GM12878 (cell line): ENCODE results near the gene HGS. TPM values are rescaled to one million over a fixed set of nuclear protein-coding genes. Genes with fewer than 3 reads are reported as not detected.

Source experiments
- ATAC-seq: fragments of 200-7000 bp; cut with Tn5 transposase; 3 replicates; pipeline ENCODE4 v1.9.1; 2020; ENCODE audit warnings: mild to moderate bottlenecking, moderate library complexity
- BruUV-seq: library from RNA; stranded (reverse); fragments of 400-500 nt; replicated peaks from 2 replicates; lab custom pipeline; 2021; lab: Mats Ljungman, UMichigan
- CTCF ChIA-PET: fragments of 300-600 bp; sonication (Branson Sonifier 250); formaldehyde crosslinking; extraction: SDS; loops from one replicate; lab custom pipeline; 2021; ENCODE audit warnings: inconsistent platforms; lab: Yijun Ruan, JAX
- POLR2A ChIA-PET: fragments of 350-600 bp; formaldehyde crosslinking; extraction: SDS; loops from one replicate; lab custom pipeline; 2021; ENCODE audit warnings: inconsistent platforms; lab: Charles Lee
- RAD21 ChIA-PET: fragments of 300-600 bp; sonication (Branson Sonifier 250); formaldehyde crosslinking; loops from one replicate; lab custom pipeline; 2023; ENCODE audit warnings: antibody characterized with exemption; ENCODE audit not compliant: unreplicated experiment; lab: Charles Lee
- SMC1A ChIA-PET: fragments of 300-600 bp; sonication (Branson Sonifier 250); formaldehyde crosslinking; loops from one replicate; lab custom pipeline; 2023; ENCODE audit not compliant: unreplicated experiment, uncharacterized antibody; lab: Charles Lee
- DNase-seq: peaks from one replicate; pipeline ENCODE4 v3.0.0-alpha.2; 2011; ENCODE audit warnings: low read depth, low spot score
- FAIRE-seq: peaks from 3 replicates; lab custom pipeline; 2011; peaks lifted over from hg19 to GRCh38; lab: Jason Lieb, UNC
- H2AFZ ChIP-seq: 2 replicates; pipeline ENCODE4 v1.6.0; 2011; ENCODE audit warnings: low read depth, low read length, control low read depth; ENCODE audit not compliant: control insufficient read depth
- H3K27ac ChIP-seq: 2 replicates; pipeline ENCODE4 v1.5.1; 2011; ENCODE audit warnings: control low read depth; ENCODE audit not compliant: control insufficient read depth, insufficient read depth
- H3K27me3 ChIP-seq, 2 experiments: replicated peaks in 1 of 2; 2 replicates each; pipeline versions ENCODE4 v1.6.0 to v1.6.1; 2011; ENCODE audit warnings: low read length in 1 of 2; ENCODE audit not compliant: control insufficient read depth in 2 of 2, insufficient read depth in 2 of 2
- H3K36me3 ChIP-seq, 2 experiments: 2 replicates each; pipeline ENCODE4 v1.5.1; 2011; ENCODE audit warnings: low read length in 1 of 2; ENCODE audit not compliant: control insufficient read depth in 2 of 2, insufficient read depth in 2 of 2
- H3K4me1 ChIP-seq: 2 replicates; pipeline ENCODE4 v1.6.1; 2011; ENCODE audit warnings: mild to moderate bottlenecking, low read length, moderate library complexity, mixed read lengths; ENCODE audit not compliant: control insufficient read depth, insufficient read depth
- H3K4me2 ChIP-seq: 2 replicates; pipeline ENCODE4 v1.6.0; 2011; ENCODE audit warnings: control low read depth; ENCODE audit not compliant: control insufficient read depth, insufficient read depth
- H3K4me3 ChIP-seq: fragments of 200-600 bp; sonication (generic); 2 replicates; pipeline ENCODE4 v1.5.1; 2016
- H3K79me2 ChIP-seq: 2 replicates; pipeline ENCODE4 v1.6.0; 2011; ENCODE audit warnings: low read length; ENCODE audit not compliant: control insufficient read depth, insufficient read depth
- H3K9ac ChIP-seq: 2 replicates; pipeline ENCODE4 v1.8.0; 2011; ENCODE audit warnings: low read length, control low read depth, mixed read lengths; ENCODE audit not compliant: control insufficient read depth, insufficient read depth
- H3K9me3 ChIP-seq: replicated peaks from 3 replicates; pipeline ENCODE4 v1.5.1; 2011; ENCODE audit warnings: mild to moderate bottlenecking, low read length; ENCODE audit not compliant: control insufficient read depth, insufficient read depth
- H4K20me1 ChIP-seq: 2 replicates; pipeline ENCODE4 v1.6.0; 2011; ENCODE audit not compliant: control insufficient read depth, insufficient read depth
- CREM ChIP-seq: IDR thresholded peaks from 2 replicates; pipeline ENCODE4 v1.6.1; 2014; ENCODE audit warnings: antibody characterized with exemption, low read depth
- E2F4 ChIP-seq: IDR thresholded peaks from 2 replicates; pipeline ENCODE4 v1.6.1; 2012; ENCODE audit warnings: low read depth, low read length, improper control_type of control experiment
- GABPA ChIP-seq: IDR thresholded peaks from 2 replicates; pipeline ENCODE4 v1.6.1; 2014; ENCODE audit warnings: antibody characterized with exemption, low read depth, mild to moderate bottlenecking, inconsistent platforms
- JUNB ChIP-seq: IDR thresholded peaks from 2 replicates; pipeline ENCODE4 v1.6.1; 2016; ENCODE audit warnings: antibody characterized with exemption, mild to moderate bottlenecking
- MLLT1 ChIP-seq: fragments of 450-650 bp; IDR thresholded peaks from 2 replicates; pipeline ENCODE4 v1.6.1; 2016; ENCODE audit warnings: mild to moderate bottlenecking
- NR2C1 ChIP-seq: fragments of 450-650 bp; IDR thresholded peaks from 2 replicates; pipeline ENCODE4 v1.6.1; 2017; ENCODE audit warnings: antibody characterized with exemption, mild to moderate bottlenecking, moderate library complexity
- RCOR1 ChIP-seq: conservative IDR thresholded peaks from 2 replicates; pipeline ENCODE4 v1.6.1; 2012; ENCODE audit warnings: low read depth, low read length, improper control_type of control experiment
- WGBS: methylation state at CpG from one replicate; pipeline ENCODE4 v1.1.6; 2016; ENCODE audit warnings: low lambda C conversion rate; ENCODE audit not compliant: insufficient replicate concordance, insufficient coverage; ENCODE audit errors: missing lambda C conversion rate; 5-methylcytosine and 5-hydroxymethylcytosine counted together
- in situ Hi-C: fragments of 300-500 bp; cut with MboI; formaldehyde crosslinking; loops from 9 replicates; pipeline ENCODE4 v1.14.3; 2018; ENCODE audit warnings: mixed read lengths
- intact Hi-C: fragments of 100-400 bp; cut with micrococcal nuclease; formaldehyde crosslinking; loops from one replicate; pipeline ENCODE4 v1.14.2; 2022; ENCODE audit not compliant: unreplicated experiment
- polyA plus RNA-seq, 11 experiments: library from polyadenylated mRNA; depleted of rRNA in 4 of 11; unstranded in 6 of 11; stranded (reverse) in 5 of 11; fragments of >200 nt; fragmentation: Nextera tagmentation in 4 of 11; fragmentation: Illumina TruSeq in 1 of 11; extraction: Ambion mirVana in 4 of 11; extraction: Trizol in 1 of 11; gene quantifications; 1 replicate in 1 of 11; 2 replicates in 10 of 11; pipeline versions ENCODE4 v1.2.1 to v1.2.3, GENCODE V29; 2011 to 2016; ENCODE audit warnings: inconsistent platforms in 2 of 11, missing spikeins in 2 of 11, low read depth in 1 of 11
- total RNA-seq, 4 experiments: library from RNA; depleted of rRNA in 3 of 4; stranded (reverse); fragments of >200 nt in 3 of 4; fragmentation: Illumina TruSeq in 1 of 4; extraction: Trizol in 1 of 4; gene quantifications; 2 replicates each; pipeline versions ENCODE4 v1.2.1 to v1.2.3, GENCODE V29; 2013 to 2021

HGS gene
- total and polyA plus RNA-seq, 10 of the 15 experiments (the other 5 are each of a cell fraction or from before 2014, with no cell fraction given), result 2.2 to 85.6 (median 55.3) TPM

GRCh38 chr17:81647640-81648012 is 36.2 kb upstream of the HGS start:
- TF ChIP-seq MLLT1 (no peak), CREM (no peak), NR2C1 (no peak), JUNB (no peak), E2F4 (no peak), GABPA (no peak), RCOR1 (no peak)
- TF ChIP-seq, all 136 proteins: peak for 0
- ChIA-PET SMC1A (no interaction called here), POLR2A (no interaction called here), CTCF (no interaction called here), RAD21 (no interaction called here)
- DNase-seq (no peak), FAIRE-seq (no peak), ATAC-seq (no peak)
- Histone ChIP-seq H3K4me2 (no peak overlapping the region), H3K36me3 (no peaks in the 10 kb centered on the region), H3K4me3 (no peak overlapping the region), H3K79me2 (no peaks in the 10 kb centered on the region), H3K27me3 (no peaks in the 10 kb centered on the region; a peak in 2 of 4 replicates), H3K4me1 (no peaks in the 10 kb centered on the region), H4K20me1 (no peaks in the 10 kb centered on the region), H3K9me3 (peaks cover 6% of the 10 kb centered on the region; the same call in 2 of the 3 replicates), H3K27ac (no peak overlapping the region), H3K9ac (no peak overlapping the region), H2AFZ (no peak overlapping the region)
- 82% methylated on average over 21 of the region's 21 CpGs for WGBS
- BruUV-seq, result no TSS peak
- in situ Hi-C loops (no loop called here), intact Hi-C loops (no loop called here)
